ENCODE measurements around the gene ZNF534.
"Not testable (repeated sequence)": the region's sequence is repeated elsewhere in the genome, so short reads cannot be mapped to it uniquely, and the experiment has no call there.

The ZNF534 gene

GRCh38 chr19:52428937-52429336 lies at the start of gene ZNF534:
ZNF534 (plus strand) TSS chr19:52429148; CDS start chr19:52431475, 2,327 bp downstream.
- DNase-seq = no peak

GRCh38 chr19:52391135-52391534 lies 37.8 kb upstream of the ZNF534 start:
- no peak for DNase-seq

- peak; percentile 95 to 96 for DNase-seq
Observed at GRCh38 chr19:52397310-52398080, 31.5 kb upstream of the ZNF534 start, which contains the start of gene ZNF528. ZNF528 (plus strand) TSS chr19:52397849; CDS start chr19:52402014, 4,165 bp downstream.

GRCh38 chr19:52398081-52398441 lies 30.9 kb upstream of the ZNF534 start:
- no peak for DNase-seq

- no peak for DNase-seq
Observed at GRCh38 chr19:52410276-52410675, 18.7 kb upstream of the ZNF534 start.

- no peak for DNase-seq
Observed at GRCh38 chr19:52415711-52416110, 13.2 kb upstream of the ZNF534 start.

- DNase-seq = no peak
Observed at GRCh38 chr19:52442179-52442578, 13.2 kb downstream of the ZNF534 start.

GRCh38 chr19:52444506-52444905 lies 15.6 kb downstream of the ZNF534 start:
- no peak for DNase-seq

GRCh38 chr19:52451241-52451640 lies 22.3 kb downstream of the ZNF534 start:
- no peak for DNase-seq

GRCh38 chr19:52453324-52454094 lies 24.6 kb downstream of the ZNF534 start, which contains the start of gene ZNF578:
ZNF578 (plus strand) TSS chr19:52453553; CDS start chr19:52501846, 48,293 bp downstream.
- peak; percentile 61 to 71 for DNase-seq

- no peak for DNase-seq
Observed at GRCh38 chr19:52464798-52465470, 36.0 kb downstream of the ZNF534 start.

- DNase-seq = no peak
Observed at GRCh38 chr19:52473655-52474350, 44.9 kb downstream of the ZNF534 start.

GRCh38 chr19:52474351-52475127 lies 45.6 kb downstream of the ZNF534 start:
- no peak for DNase-seq

- DNase-seq = not testable (repeated sequence)
Observed at GRCh38 chr19:52484111-52484743, 55.3 kb downstream of the ZNF534 start.

- DNase-seq = not testable (repeated sequence)
Observed at GRCh38 chr19:52485064-52485463, 56.1 kb downstream of the ZNF534 start.

- not testable (repeated sequence) for DNase-seq
Observed at GRCh38 chr19:52485561-52486240, 56.8 kb downstream of the ZNF534 start.

GRCh38 chr19:52492201-52492993 lies 63.4 kb downstream of the ZNF534 start:
- DNase-seq = peak in 1 of 2 experiments; percentile 3

GRCh38 chr19:52492994-52493470 lies 64.1 kb downstream of the ZNF534 start:
- DNase-seq = no peak

GRCh38 chr19:52494518-52494917 lies 65.6 kb downstream of the ZNF534 start:
- DNase-seq = no peak

- no peak for DNase-seq
Observed at GRCh38 chr19:52498571-52498970, 69.6 kb downstream of the ZNF534 start.
